ENCODE data around the gene HOXA10.

The HOXA10 gene

DNA sequence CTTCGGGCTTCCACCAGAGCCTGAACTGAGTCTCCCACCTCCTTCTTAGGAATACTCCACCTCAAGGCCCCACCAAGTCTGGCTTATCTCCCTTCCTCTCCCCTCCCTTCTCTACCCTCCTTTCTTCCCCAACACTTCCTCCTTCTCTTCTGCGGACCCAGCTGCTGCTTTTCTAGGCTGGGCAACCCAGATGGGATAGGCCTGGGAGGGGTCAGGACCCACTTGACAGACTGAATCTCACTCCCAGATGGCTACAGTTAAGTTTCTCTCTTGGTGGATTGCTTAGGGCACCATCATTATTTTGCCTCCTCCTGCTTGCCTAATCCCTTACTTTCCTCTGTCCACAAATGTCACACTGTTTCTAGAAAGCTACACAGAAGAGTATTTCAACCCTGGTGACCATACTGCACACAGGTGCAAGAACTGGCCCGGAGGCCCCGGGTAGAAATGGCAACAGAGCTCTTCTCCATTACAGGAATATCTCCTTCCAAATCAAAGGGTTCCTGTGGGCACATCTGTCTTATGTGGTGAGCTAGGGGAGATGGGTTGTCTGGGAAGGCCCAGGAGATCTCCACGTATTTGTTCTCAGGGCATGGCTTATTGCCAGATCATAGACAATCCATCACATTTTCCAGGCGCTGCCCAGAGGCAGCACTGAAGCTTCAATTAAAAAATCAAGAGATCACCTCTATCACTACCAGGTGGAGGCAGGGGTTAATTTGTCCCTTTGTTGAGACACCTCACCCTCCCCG lies 16.1 kb upstream of the HOXA10 start:
- DNase-seq: no peak

DNA sequence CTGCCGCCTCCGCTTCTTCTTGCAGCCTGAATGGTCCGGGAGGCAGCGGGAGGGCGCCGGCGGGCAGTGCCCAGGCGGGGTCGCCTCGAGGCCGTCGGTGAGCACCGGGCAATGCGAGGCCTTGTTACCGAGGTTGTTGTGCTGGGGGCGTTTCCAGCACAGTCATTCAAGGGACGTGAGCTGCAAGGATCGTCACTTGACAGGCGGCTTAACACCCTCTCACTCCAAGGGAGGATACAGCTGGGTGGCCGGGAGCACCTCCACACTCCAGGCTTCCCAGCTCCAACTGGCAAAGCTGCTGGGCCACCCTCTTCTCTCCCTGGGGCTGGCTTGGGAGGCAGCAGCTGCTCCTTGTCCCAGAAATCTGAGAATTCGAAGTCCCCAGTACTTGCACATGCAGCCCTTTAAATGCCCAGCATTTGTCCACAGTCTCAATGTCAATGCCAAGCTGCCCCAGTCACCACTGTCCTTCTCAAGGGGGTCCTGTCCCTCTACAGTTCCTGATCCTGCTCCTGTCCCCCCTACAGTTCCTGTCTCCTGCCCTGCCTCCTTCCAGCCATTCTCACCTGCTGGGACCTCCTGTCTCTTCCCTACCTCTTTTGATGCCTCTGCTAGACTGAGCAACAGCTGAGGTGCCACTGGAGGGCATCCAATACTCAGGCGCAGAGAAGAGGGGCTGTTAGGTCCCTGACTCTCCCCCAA lies 15.3 kb upstream of the HOXA10 start:
- no peak for DNase-seq

DNA sequence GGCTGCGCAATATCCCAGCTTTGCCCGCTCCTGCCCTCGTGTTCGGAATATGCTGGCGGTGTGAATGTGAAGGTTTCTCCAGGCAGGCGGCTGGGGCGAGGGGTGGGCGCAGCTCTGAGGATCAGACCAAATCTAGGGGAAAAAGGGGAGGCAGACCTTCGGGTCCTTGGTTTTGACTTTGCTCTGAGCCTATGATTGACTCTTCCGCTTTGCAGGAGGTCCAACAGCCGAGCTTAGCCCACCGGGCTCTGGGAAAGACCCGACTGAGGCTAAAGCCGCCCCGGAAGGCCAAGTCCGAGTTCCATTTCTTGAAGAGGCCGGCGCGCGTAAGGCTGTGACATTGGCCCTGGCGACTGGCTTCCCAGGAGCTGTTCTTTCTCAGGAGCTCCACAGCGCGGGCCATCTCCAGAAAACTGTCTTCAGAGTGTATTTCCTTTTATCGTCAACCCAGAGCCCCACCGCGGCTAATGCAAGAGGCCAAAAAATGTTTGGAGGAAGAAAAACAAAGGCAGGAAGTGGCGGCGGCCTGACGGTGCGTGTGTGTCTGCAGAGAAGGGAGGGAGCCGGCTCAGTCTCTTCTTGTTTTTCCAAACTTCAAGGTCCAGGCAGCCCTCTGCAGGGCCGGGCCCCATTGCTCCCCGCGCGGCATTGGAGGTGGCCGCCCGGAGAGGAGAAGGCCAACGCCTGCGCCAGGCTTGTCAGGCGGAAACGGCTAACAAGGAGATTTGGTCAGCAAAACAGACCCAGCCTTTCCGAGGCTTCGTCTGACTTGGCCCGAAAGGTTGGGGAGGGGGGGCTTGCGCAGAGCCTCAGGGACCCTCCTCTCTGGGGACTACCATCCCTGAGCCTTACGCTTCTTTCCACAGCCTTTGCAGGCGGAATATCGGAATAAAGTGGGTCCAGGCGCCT lies 14.5 kb upstream of the HOXA10 start:
- DNase-seq: no peak

DNA sequence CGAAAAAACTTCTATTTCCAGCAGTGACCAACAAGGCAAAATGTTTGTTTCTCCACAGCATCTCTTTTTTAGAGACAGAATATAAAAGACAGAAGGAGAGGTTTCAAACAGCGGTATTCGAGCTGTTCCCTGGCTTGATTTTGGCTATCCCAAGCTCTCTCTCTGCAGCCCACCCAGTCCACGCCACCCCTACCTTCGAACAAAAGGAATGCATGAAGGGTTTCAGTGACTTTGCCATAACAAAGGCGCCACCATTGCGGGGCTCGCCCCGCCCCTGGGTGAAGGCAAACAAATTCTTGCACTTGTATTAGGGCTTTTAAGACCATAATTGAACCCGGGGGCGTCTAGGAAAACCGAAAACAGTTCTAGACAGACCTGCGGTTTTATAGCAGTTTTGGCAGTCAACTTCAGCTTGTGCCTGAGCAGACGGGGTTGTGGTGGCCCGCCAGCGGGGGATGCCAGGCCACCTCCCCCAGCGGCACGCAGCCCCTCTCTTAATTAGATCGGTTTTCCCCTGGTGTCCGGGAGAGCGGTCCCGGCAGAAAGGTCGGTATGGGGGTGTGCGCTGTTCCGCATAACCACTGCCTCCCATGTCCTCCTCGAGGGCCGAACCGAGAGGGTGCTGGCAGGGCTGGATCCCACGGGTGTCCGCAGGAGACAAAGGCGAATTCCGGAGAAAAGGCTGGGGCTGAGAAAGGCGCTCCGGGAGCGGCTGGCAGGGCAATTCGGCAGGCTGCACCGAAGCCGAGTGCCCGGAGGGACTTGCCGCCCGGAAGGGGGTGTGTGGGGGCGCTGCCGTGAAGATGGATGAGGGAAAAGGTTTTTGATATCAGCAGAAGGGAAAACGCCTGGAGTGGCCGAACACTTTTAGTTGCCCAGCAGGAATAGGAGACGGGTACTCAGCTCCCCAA lies 13.6 kb upstream of the HOXA10 start:
- DNase-seq: no peak

DNA sequence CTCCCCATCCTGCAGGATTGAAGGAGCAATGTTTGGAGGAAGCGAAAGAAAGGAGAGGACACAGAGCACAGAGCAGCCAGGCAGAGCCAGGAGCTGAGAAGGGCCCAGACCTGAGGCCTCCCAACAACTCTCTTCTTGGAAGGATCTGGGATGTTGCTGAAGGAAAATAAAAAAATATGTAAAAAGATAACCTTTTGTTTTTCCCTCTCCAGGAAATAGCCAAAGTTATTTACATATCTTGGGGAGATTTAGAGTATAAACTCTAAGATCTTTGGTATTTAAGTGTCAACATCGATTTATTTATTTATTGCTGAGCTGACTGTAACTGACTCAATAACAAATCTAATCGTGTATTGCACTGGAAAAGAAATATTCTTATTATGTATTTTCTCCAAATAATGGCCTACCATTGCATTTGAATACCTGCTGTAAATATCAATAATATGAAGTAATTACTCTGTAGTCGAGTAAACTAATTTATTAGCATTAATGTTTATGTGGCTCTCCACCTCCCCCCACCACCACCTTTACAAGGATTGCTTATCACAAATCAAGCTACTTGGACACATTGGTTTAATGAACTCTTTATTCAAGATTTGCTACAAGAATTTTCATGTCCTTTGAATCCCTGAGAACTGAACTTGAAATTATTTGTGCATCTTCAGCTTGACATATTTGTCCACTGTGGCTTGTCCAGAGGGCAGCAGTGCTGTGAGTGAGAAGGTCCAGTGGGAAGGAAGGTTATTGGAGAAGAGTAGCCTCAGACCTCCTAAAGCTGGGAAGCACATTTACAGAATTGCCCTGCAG lies 12.8 kb upstream of the HOXA10 start:
- DNase-seq: no peak

DNA sequence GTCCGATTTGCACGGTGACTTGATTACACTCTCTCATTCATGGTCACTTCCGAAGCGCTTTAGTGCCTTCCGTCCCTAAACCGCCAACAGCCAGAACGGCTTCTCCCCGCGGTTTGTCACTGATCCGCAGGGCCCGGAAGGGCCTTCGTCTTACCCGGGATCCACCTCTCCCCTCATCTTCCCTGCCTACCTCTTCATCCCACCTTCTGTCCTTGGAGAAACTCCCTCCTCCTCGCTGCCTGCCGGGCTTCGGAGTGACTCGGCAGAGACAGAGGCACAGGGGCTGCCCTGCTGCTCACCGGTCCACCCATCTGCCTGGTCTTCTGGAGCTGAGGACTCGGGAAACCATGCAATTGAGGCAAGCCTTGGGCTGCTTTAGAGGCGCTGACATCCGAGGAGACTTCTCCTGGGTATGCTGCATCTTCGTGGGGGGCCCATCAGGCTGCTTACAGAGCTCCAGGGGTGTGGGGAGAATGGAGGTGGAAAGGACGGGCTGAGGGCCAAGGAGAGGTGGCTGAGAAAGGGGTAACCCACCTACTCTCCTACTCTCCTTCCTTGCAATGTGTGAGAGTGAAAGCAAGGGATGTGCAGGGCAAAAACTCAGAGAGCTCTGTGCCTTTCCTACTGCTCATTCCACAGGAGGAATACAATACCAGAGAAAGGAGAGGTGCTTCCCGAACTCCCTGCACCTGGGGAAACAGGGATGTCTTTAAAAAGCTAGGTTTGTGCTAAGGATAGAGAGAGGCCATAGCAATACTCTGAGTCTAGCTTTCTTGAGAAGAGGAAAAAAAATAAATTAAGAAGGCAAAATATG lies 11.9 kb upstream of the HOXA10 start:
- DNase-seq: peak; percentile 2

DNA sequence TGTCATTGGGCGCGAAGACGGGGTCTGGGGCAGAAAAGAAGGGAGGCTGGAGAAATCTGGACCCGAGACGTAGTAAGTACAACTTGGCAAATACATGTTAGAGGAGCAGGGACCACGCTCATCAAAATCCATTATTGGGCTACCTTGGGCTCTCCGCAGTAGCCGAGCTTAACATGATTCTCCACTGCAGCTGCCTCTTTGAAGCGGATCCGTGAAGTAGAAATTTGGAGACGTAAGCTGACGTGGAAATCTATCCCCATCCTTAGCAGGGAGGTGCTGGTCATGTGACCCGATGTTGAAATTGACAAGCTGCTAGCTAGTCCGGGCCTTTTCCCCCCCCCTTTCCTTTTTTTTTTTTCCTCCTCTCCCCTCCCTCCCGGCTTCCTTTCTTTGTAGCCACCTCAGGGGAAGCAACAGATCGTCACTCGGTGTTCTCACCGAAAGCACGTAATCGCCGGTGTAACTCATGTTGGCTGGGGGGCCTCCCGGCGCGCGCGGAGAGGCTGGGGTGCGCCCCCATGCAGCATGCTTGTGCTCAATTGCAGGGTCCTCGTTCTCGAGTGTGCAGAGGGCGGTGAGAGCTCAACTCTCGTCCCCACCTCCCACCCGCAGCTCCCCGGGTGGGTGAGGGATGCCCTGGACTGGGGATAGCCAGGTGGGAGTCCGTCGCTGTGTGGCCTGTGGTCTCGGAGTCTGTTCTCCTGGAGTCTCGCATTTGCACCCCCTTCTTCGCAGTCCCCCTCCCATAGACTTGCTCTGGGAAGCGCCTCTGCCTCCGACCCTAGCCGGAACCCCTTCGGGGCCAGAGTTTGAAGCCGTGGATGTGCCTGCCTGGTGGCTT lies 11.1 kb upstream of the HOXA10 start, which contains the start of gene HOXA11:
HOXA11 (minus strand) TSS at position 220 of the 841 bp plus-strand sequence; CDS start at position 132, 88 bp downstream.
- DNase-seq: peak; percentile 4

DNA sequence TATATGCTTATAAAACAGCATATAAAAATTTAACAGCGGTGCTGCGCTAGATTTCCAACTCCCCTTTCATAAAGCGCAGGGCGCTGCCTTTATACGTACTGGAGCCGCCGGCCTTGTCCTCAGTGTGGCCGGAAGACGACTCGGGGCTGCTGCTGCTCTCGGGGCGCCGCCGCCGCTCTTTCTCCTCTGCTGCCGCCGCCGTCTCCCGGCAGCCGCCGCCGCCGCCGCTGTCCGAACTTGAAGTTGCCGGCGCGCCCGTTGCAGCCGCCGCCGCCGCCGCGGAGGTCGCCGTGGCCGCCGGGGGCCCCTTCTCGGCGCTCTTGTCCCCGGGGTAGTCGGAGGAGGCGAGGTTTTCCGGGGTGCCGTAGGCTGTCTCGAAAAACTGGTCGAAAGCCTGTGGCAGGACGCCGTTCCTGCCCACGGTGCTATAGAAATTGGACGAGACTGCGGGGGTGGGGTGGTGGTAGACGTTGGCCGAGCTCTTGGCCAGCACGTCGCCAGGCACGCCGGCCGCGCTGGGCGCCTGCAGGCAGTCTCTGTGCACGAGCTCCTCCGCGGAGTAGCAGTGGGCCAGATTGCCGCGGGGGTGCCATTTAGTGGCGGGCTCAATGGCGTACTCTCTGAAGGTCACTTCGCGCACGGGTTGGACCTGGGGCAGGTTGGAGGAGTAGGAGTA lies 10.4 kb upstream of the HOXA10 start:
- no peak for DNase-seq

DNA sequence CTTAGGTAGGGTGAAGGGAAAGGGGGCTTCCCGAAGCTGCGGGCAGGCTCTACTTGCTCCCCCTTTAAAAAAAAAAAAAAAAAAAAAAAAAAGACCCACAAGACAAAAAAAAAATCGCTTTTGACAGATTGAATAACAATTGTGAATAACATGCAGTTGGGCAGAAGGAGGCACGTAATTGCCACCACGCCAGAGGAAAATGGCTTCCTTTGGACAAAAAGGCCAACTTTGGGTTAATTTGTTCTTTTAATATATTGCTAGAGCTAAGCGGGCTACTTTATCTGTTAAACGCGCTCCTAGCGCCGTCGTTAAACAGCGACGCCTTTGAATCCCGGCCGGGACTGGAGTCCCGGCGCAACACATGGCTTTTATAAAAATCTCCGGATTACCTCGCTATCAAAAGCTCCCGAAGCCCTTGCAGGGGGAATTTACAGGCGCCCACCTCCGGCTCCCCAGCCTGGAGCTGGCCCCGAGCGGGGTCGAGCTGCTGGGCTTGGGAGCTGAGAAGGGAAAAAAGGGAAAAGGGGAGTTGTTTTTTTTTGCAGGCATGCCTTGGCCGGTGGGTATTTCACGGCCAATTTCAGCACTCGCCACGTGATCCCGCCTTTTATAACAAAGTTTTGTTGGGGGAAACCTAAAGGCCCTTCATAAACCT lies 9.7 kb upstream of the HOXA10 start:
- DNase-seq: no peak

DNA sequence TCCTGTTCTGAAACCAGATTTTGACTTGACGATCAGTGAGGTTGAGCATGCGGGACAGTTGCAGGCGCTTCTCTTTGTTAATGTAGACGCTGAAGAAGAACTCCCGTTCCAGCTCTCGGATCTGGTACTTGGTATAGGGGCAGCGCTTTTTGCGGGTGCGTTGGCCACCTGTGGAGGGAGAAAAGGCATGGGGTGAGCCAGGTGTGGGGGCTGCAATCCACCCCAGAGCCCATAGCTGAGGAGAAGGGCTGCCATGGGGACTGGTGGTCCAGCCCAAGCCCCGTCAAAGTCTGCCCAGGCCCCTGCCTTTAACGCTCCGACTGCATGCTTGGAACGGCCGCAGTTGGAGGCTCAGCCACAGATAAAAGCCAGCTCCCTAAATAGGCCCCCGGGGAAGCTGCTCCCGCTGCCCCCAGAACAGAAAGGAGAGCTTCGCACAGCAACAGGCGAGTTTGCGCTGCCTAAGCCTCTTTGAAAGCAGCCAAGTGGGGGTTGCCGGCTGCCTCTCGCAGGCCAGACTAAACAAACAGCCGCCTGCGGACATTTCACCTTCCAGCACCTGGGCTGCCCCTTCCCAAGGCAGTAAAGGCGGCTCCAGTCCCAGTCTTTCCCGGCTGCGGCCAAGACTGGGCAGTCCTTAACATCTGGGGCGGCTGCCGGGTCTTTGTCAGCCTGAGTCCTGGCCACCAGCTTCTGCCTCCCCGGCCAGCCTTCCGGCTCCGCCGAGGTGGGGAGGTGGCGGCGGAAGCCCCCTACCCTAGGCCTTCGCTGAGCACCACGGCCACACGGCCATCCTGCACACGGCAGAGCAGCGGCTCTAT lies 9.0 kb upstream of the HOXA10 start:
- DNase-seq: peak; percentile 1

DNA sequence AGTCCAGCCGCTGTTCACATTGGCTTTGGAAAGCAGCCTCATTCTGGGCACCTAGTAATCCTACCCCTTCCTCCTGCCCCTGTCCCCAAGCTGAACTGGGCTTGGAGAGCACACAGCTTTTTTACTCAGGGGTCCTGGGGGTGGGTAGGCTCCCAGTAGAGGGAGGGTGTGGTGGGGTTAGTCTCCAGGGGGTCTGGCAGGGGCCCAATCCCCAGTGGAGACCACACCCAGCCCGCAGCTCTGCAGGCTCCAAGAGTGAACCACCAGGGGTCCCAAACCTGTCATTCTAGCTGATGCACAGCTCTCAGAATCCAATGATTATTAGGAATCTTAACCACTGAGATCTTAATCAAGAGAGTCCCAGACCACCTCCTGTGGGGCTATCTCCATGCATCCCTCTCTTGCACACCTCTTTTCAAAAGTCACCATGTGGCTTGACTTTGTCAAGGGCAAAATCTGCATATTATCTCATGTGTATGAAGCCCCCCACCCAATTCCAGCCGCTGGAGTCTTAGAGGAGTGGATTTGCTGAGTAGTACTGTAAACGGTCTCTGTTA lies 8.2 kb upstream of the HOXA10 start:
- no peak for DNase-seq

DNA sequence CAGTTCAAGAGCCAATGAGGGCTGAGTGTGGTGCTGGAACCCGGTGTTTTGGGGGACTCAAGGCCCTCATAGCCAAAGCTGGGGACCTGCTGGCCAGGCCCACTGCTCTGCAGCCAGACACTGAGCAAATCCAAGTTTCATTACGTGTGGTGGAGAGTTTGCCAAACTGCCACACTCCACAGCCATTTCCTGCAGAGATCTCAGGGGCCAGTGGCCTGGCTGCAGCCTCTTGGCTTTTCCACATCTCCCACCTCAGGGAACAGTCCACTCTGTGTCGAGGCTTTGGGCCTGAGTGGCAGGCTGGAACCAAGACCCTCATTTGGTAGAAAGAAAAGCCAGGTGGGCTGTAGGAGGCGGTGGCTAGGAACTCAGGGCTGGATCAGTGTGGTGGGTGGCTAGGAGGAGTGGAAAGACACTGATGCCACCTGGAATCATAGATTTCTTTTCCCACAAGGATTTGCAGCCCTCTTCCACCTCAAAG lies 7.7 kb upstream of the HOXA10 start:
- DNase-seq: peak; percentile 1

DNA sequence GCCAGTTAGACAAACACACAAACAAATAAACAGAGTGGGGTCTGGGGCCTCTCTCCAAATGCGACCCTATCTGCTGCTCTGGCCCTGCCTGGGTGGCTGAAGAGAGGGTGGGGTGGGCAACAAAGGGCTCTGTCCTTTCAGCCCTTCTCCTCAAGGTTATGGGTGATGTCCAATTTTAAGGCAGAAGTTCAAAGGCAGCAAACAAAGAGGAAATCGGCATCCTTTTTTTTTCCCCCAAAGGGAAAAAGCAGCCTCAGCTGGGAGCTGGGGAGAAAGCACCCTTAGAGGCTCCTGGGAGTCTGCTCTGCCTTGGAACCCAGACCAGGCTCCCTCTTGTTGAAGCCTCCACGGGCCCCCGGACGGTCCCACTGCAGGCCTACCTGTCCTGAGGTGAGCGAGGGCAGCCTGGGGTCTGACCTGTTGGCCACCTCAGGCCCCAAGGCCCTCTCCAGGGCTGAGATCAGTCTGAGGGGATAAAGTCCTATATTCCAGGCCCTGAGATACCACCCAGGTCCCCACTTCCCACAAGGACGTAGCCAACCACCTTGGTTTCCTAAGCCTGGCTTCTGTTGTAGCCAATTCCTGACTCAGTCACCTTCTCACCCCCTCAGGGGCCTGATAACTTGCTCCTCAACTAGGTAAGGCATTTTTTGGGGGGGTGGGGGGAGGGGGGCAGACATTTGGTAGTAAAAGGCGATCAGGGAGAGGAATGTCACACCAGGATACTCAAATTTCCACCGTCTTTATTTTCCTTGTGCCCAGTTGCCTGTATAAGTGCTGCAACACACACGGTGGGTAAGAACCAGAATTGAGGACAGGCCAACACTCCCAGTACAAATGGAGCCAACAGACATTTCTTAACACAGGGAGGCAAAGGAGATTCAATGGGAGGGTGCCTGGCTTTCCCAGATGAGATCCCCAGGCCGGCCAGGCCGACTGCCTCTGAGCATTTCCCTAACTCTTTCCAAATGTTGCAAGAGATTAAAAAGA lies 6.6 kb upstream of the HOXA10 start:
- DNase-seq: peak; percentile 1

DNA sequence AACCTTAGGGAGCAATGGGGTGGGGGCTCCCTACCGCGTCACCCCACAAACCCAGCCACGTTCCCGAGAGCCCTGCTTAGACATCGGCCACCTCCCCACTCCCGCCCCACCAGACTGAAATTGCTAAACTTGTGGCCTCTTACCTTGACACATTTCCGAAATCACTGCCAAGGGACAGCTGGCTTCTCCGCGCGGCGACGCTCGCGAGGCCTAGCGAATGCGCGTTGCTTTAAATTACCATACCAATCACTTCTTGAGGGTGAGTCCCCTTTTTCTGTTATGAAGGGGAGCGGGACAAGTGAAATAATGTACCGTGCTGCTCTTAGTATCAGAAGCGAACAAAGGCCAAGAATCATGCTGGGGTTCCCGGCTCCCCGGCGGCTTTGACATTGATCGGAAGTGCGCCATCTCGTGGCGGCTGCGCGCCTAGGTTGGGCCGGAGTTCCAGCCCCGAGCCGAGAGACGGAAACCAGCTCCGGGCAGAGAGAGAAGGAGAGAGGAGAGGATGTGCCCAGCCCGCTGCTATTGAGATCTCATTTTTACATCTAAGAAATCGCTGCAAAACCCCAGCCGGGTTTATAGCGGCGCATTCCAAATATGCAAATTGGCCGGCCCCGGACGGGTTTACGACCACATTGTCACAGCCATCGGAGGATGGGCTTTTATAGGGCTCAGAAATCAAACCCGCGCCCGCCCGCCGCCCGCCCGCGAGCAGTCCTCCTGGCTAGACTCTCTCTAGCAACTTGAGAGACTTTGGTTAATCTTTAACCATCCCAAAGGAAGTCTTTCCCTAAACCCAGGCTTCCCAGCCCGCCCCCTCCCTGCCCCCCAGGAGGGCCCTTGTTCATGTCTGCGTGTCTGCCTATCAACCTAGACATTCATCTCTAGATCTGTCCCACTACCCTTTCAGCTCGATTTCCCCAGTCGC lies 5.6 kb upstream of the HOXA10 start:
- peak; percentile 58 for DNase-seq
